ENCODE results near the gene PLPP2. TPM values are rescaled to one million over a fixed set of nuclear protein-coding genes. Genes with fewer than 3 reads are reported as not detected.
"Not testable (repeated sequence)": the region's sequence is repeated elsewhere in the genome, so short reads cannot be mapped to it uniquely, and the experiment has no call there.

Gene PLPP2
- polyA plus RNA-seq, 1 experiment: 3.9 TPM

DNA sequence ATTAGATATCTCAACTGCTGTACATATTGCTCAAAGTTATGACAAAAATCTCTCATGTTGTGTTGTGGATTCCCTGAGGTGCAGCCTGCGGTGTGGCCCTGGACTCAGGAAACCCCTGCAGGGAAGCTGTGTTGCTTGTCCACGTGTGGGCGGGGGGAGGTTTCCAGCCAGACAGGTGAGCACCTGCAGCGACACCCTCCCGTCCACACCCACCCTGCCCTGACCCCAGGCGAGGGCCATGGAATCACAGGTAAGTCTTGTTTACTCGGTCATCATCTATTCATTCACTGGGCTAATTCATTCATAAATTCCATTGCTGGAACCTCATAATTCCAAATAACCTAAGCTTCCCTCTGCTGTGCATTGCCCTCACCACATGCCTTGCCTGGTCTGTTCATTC is 14.1 kb downstream of the PLPP2 start:
- ChIA-PET POLR2A (no interaction called here), CTCF (interaction anchor here (2.9 kb wide), 1 partner anchor 9 kb away, joined by 9 read pairs; no protein-coding TSS in a partner anchor)
- no peaks in the 10 kb centered on the region for H3K9me3 ChIP-seq (ENCODE audit: control insufficient read depth, insufficient read depth, low read length)
- peaks cover 7% of the 10 kb centered on the region for H3K27me3 ChIP-seq (ENCODE audit: control insufficient read depth, insufficient read depth, low read length)
- H3K4me3 ChIP-seq (ENCODE audit: low read depth, low read length): no peak overlapping the region
- no peak overlapping the region for H3K27ac ChIP-seq (ENCODE audit: low read depth, low read length)
- DNase-seq (ENCODE audit: low read depth, low spot score): no peak
- TF ChIP-seq, protein P1, sequence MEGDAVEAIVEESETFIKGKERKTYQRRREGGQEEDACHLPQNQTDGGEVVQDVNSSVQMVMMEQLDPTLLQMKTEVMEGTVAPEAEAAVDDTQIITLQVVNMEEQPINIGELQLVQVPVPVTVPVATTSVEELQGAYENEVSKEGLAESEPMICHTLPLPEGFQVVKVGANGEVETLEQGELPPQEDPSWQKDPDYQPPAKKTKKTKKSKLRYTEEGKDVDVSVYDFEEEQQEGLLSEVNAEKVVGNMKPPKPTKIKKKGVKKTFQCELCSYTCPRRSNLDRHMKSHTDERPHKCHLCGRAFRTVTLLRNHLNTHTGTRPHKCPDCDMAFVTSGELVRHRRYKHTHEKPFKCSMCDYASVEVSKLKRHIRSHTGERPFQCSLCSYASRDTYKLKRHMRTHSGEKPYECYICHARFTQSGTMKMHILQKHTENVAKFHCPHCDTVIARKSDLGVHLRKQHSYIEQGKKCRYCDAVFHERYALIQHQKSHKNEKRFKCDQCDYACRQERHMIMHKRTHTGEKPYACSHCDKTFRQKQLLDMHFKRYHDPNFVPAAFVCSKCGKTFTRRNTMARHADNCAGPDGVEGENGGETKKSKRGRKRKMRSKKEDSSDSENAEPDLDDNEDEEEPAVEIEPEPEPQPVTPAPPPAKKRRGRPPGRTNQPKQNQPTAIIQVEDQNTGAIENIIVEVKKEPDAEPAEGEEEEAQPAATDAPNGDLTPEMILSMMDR (IDR thresholded peaks at IDR 0.05; ENCODE audit: low read depth, low read length): no peak

DNA sequence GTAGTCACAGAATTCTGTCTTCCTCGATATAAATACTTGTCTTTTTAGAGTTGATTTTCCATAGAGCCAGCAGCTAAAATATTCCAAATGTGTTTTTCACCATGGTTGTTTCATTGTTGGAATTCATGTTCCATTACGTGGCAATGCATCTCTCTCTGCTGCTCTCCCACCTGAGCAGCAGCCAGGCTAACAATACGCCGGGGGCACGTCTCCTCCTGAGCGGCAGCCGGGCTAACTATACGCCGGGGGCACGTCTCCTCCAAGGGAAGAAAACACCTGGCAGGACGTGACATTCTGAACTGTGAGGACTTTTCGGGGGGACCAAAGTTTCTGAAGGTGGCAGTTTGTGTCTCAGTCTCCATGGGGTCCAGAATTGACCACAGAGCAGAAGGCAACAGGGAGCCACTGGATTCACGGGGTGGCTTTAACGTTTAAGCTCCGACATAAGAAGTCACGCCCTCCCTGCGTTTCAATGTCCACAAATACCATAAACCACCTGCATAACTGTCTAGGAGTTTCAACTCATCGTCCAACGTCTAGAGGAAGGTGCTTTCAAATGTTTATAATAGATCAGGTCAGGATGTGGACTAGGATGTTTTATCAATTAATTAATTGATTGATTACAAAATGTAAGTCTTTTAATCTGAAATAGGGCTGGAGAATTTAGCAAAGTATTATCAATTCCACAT is 15.1 kb downstream of the PLPP2 start:
- CTCF ChIA-PET: no interaction called here
- DNase-seq (ENCODE audit: low read depth, low spot score): no peak

DNA sequence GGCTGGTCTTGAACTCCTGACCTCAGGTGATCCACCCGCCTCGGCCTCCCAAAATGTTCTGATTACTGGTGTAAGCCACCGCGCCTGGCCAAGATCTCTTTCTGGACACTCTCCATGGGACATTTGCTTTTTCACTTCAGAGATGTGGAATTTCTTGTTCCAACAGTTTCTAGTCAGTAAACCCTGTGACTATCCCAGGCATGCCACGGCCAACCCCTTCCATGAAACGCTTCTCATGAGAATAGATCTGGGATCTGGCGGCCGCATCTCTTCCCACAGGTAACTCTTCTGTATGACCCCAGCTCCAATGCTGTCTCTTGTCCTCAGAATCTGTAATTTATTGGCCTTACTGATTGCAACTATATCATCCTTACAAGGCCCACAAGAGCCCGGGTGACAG is 16.2 kb downstream of the PLPP2 start:
- DNase-seq (ENCODE audit: low read depth, low spot score): no peak
- Histone ChIP-seq H3K27me3 (ENCODE audit: control insufficient read depth, insufficient read depth, low read length) (peaks cover 9% of the 10 kb centered on the region), H3K4me3 (ENCODE audit: low read depth, low read length) (no peak overlapping the region), H3K27ac (ENCODE audit: low read depth, low read length) (no peak overlapping the region), H3K9me3 (ENCODE audit: control insufficient read depth, insufficient read depth, low read length) (no peaks in the 10 kb centered on the region)
- CTCF ChIA-PET: no interaction called here
- TF ChIP-seq, protein P1 (IDR thresholded peaks at IDR 0.05; ENCODE audit: low read depth, low read length): no peak
- POLR2A ChIA-PET: no interaction called here

More for the DNA sequence above, 15.1 kb downstream of the PLPP2 start:
- peaks cover 9% of the 10 kb centered on the region for H3K27me3 ChIP-seq (ENCODE audit: control insufficient read depth, insufficient read depth, low read length)
- POLR2A ChIA-PET: no interaction called here
- H3K9me3 ChIP-seq (ENCODE audit: control insufficient read depth, insufficient read depth, low read length): no peaks in the 10 kb centered on the region
- H3K27ac ChIP-seq (ENCODE audit: low read depth, low read length): no peak overlapping the region
- TF ChIP-seq, protein P1 (IDR thresholded peaks at IDR 0.05; ENCODE audit: low read depth, low read length): no peak
- no peak overlapping the region for H3K4me3 ChIP-seq (ENCODE audit: low read depth, low read length)

DNA sequence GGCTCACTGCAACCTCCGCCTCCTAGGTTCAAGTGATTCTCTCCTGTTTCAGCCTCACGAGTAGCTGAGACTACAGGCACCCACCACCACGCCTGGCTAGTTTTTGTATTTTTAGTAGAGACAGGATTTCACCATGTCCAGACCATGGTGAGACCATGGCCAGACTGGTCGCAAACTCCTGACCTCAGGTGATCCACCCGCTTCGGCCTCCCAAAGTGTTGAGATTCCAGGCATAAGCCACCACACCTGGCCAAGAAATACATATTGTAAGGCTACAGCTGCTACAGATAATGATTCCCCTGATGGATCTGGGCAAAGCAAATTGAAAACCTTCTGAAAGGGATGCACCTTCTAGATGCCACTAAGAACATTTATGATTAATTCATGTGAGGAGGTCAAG is 17.8 kb downstream of the PLPP2 start:
- DNase-seq (ENCODE audit: low read depth, low spot score): no peak
- ChIA-PET CTCF (no interaction called here), POLR2A (no interaction called here)
- Histone ChIP-seq H3K27me3 (ENCODE audit: control insufficient read depth, insufficient read depth, low read length) (peaks cover 8% of the 10 kb centered on the region), H3K9me3 (ENCODE audit: control insufficient read depth, insufficient read depth, low read length) (no peaks in the 10 kb centered on the region), H3K27ac (ENCODE audit: low read depth, low read length) (no peak overlapping the region), H3K4me3 (ENCODE audit: low read depth, low read length) (no peak overlapping the region)
- TF ChIP-seq, protein P1 (IDR thresholded peaks at IDR 0.05; ENCODE audit: low read depth, low read length): no peak

DNA sequence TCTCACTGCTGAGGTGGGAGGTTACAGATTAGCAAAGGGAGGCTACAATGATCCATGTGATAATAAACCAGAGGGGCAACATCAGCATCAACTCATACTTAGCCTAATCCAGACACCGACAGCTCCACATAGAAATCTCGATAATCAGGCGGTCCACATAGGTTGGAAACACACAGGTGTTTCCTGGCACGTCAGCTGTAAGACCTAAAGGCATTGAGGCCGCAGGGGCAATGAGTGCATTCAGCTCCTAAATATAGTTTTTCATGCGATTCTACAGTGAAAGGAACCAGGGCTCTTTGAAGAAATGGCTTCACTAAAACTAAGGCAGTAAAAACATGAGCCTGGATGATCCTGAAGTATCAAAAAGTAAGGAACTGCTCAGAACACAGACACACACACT is 19.3 kb downstream of the PLPP2 start:
- Histone ChIP-seq H3K27ac (ENCODE audit: low read depth, low read length) (no peak overlapping the region), H3K9me3 (ENCODE audit: control insufficient read depth, insufficient read depth, low read length) (no peaks in the 10 kb centered on the region), H3K27me3 (ENCODE audit: control insufficient read depth, insufficient read depth, low read length) (peaks cover 8% of the 10 kb centered on the region), H3K4me3 (ENCODE audit: low read depth, low read length) (no peak overlapping the region)
- POLR2A ChIA-PET: no interaction called here
- DNase-seq (ENCODE audit: low read depth, low spot score): no peak
- TF ChIP-seq, protein P1 (IDR thresholded peaks at IDR 0.05; ENCODE audit: low read depth, low read length): no peak
- CTCF ChIA-PET: no interaction called here

DNA sequence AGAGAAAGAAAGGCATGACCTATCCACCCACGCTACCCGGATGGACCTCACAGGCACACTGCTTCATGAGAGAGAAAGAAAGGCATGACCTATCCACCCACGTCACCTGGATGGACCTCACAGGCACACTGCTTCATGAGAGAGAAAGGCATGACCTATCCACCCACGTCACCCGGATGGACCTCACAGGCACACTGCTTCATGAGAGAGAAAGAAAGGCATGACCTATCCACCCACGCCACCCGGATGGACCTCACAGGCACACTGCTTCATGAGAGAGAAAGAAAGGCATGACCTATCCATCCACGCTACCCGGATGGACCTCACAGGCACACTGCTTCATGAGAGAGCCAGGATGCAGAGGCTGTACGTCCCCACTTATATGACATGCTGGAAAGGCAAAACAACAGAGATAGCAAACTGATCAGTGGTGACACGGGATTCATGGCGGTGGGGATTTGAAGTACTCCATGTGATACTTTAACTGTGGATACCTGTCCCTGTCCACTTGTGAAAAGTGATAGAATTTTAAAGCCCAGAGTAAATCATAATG is 20.4 kb downstream of the PLPP2 start:
- CTCF ChIA-PET; H3K4me3 ChIP-seq (ENCODE audit: low read depth, low read length); POLR2A ChIA-PET; H3K27ac ChIP-seq (ENCODE audit: low read depth, low read length); H3K27me3 ChIP-seq (ENCODE audit: control insufficient read depth, insufficient read depth, low read length); DNase-seq (ENCODE audit: low read depth, low spot score); H3K9me3 ChIP-seq (ENCODE audit: control insufficient read depth, insufficient read depth, low read length): not testable (repeated sequence)
